22Rv1 (cell line): ENCODE results near the gene ATP6V0C.

Source experiments
- H3K27ac ChIP-seq: fragments of 450-650 bp; 2 replicates; pipeline ENCODE4 v1.5.1; 2017
- CTCF ChIP-seq: fragments of 450-650 bp; IDR thresholded peaks from 2 replicates; pipeline ENCODE4 v1.5.1; 2017; ENCODE audit warnings: mild to moderate bottlenecking
- ZFX ChIP-seq: fragments of 450-650 bp; IDR thresholded peaks from 2 replicates; pipeline ENCODE4 v1.6.1; 2017; ENCODE audit warnings: antibody characterized with exemption, borderline replicate concordance

The ATP6V0C gene

GRCh38 chr16:2500430-2500917, 13.3 kb upstream of the ATP6V0C start:
- no peak for TF ChIP-seq CTCF
- no peak overlapping the region for H3K27ac ChIP-seq

- H3K27ac ChIP-seq = no peak overlapping the region
- TF ChIP-seq CTCF (peak; percentile 94), ZFX (no peak)
Observed at GRCh38 chr16:2500918-2501750, 12.6 kb upstream of the ATP6V0C start.

- TF ChIP-seq CTCF (no peak), ZFX (no peak)
- no peak overlapping the region for H3K27ac ChIP-seq
Observed at GRCh38 chr16:2501946-2502895, 11.5 kb upstream of the ATP6V0C start.

- H3K27ac ChIP-seq = no peak overlapping the region
- no peak for TF ChIP-seq CTCF
- no peak for TF ChIP-seq ZFX
Observed at GRCh38 chr16:2505695-2506094, 8.1 kb upstream of the ATP6V0C start.

- no peak overlapping the region for H3K27ac ChIP-seq
- TF ChIP-seq ZFX = no peak
- TF ChIP-seq CTCF = no peak
Observed at GRCh38 chr16:2507052-2507659, 6.6 kb upstream of the ATP6V0C start.

GRCh38 chr16:2507665-2508064, 6.1 kb upstream of the ATP6V0C start:
- TF ChIP-seq CTCF (no peak), ZFX (no peak)
- H3K27ac ChIP-seq = no peak overlapping the region
